NOMO-1 (cell line): ENCODE data around the gene SLC35F3.
"Not testable (repeated sequence)": the region's sequence is repeated elsewhere in the genome, so short reads cannot be mapped to it uniquely, and the experiment has no call there.

Source experiments
- DNase-seq, 2 experiments: peaks; one replicate each; lab custom pipeline; 2025; ENCODE audit not compliant: unreplicated experiment in 2 of 2; lab: John Stamatoyannopoulos, UW

Gene SLC35F3

GRCh38 chr1:234277161-234277868 lies 372.8 kb downstream of the SLC35F3 start:
- no peak for DNase-seq

DNA sequence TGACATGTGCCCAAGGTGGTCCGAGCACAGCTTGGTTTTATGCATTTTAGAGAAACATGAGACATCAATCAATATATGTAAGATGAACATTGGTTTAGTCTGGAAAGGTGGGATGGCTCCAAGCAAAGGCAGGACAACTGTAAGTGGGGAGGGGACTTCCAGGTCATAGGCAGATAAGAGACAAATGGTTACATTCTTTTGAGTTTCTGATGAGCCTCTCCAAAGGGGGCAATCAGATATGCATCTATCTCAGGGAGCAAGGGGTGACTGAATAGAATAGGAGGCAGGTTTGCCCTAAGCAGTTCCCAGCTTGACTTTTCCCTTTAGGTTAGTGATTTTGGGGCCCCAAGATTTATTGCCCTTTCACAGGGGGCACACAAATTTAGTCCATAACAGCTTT lies 374.5 kb downstream of the SLC35F3 start:
- no peak for DNase-seq

DNA sequence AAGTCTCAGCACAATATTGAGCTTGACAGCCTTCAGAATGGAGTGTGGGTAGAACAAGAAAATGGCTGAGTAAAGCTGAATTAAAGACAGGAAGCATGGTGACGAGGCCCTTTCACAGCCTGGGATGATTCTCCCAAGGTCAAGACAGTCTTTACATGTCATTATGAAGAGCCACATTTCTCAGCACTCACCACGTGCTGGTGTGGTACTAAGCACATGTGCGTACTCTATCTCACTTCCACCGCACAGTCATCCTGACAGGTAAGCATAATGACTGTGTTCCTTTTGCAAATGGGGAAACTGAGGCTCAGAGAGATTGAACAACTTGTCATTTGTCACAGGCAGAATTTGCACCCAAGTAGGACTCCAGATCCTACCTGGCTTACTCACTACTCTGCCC lies 376.0 kb downstream of the SLC35F3 start:
- no peak for DNase-seq

GRCh38 chr1:234281826-234282489 lies 377.5 kb downstream of the SLC35F3 start:
- no peak for DNase-seq

- no peak for DNase-seq
Measured at GRCh38 chr1:234286206-234286605, 381.7 kb downstream of the SLC35F3 start.

- DNase-seq: no peak
Measured at GRCh38 chr1:234288946-234289345, 384.5 kb downstream of the SLC35F3 start.

- DNase-seq: no peak
Measured at GRCh38 chr1:234289538-234290305, 385.2 kb downstream of the SLC35F3 start.

DNA sequence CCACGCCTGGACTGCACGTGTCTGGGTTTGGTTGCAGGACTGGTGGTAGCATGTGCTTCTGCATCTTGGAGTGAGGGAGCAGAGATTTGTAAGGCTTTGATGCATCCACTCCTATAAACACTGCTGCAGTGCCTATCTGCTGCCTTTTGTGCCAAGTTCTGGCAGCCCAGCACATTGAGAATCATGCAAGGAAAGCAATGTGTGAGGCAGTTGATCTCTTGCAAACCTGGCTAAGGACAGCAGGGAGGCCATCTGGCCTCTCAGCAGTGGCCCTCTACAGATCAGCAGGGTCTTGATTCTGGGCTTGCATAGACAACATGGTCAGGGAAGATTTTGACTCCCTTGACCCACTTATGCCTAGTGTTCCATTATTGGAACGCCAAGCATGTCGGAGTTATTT lies 387.5 kb downstream of the SLC35F3 start:
- DNase-seq: no peak

DNA sequence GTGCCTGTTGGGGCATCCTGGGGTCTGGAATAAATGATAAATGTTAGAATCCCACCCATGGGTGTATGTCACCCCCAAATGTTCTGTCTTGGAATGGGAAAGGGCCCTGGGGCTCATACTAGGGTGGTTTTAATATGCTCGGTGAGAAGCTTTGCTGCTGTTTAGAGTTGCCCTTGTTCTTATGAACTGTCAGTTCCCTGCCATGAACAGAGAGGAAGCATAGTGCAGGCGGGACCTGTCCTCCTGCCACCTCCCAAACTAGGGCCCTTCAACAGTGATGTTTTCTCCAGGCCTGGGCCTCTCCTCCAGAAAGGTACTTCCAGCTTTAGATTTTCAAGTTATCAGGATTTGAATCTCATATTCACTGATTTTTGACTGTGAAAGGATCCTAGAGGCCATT lies 388.1 kb downstream of the SLC35F3 start:
- no peak for DNase-seq

DNA sequence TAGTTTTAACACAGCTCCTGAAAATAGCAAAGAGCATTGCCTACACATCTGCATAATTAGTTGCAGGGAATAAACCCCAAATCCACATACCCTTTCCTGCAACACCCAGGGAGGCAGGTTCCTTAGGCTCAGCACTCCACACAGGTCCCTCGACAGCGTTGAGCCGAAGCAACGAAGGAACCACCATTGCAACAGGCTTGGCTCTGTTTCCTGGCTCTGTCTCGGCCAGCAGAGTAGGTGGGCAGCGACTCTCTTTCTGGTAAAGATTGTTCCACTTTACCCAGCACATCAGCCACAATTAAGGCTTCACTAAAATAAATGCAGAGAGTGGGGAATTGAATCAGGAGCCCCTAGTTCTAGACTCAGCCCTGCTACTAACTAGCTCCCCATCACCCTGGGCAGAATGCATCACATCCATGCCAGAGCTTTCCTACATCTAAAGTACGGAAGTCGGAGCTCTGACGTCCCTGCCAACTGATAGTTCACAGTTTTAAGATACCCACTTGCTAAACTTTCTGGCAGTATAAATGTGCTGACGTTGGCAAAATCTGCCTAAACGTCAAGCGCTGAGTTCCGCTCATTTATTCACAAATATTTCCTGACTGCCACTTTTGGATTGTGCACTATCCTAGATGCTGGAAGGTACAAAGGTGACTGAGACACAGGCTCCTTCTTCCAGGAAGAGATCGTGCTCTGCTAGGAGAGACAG lies 389.8 kb downstream of the SLC35F3 start:
- no peak for DNase-seq

DNA sequence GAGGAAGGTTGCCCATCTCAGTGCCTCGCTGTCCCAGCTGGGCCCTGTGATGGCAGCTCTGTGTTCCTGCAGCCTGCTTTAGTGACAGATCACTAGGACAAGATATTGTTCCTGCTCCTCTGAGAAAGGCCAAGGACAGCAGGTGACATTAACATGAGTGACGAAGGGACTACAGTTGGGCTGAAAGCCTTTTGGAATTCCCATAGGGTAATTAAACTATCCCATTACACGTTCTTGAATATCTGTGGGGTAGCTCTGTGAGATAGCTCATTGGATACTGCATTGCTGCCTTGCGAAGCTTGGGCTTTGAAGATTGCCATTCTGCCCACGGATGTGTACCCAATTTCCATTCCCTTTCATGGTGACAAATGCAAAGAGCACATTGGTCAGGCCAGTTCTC lies 390.6 kb downstream of the SLC35F3 start:
- no peak for DNase-seq

DNA sequence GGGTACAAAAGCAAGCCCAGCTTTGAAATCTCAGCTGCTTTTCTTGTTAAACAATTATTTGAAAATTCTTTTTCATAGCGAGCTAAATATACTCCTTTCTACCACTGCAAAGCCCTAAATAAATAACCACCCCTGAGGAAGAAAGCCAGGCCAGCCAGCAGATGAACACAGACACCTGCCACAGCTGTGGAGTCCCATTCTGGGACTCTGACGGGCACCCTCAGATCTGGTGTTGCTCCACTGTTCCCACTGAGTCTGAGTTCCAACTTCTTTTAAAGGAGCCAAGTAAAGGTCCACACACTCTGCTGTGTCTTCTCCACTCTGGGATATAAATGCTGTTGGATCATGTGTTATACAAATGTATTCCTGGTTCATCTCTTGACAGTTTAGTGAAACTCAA lies 391.1 kb downstream of the SLC35F3 start:
- DNase-seq: no peak

DNA sequence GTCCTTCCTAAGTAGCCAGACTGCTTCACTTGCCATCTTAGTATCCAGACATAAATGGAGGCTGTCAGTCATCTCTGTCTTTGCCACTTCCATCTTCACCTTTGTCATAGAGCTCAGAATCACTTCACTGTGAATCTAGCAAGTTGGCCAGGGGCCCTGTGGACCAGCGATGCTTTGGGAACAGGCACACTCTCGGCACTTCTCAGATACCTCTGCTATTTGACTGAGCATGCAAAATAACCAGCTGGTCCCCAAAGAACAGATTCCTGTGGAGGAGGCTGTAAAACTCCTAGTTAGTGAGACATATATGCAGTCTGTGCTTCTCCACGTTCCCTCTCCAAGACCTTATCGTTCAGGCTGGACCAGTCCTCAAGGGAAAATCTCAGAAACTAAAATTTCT lies 392.0 kb downstream of the SLC35F3 start:
- DNase-seq: no peak

DNA sequence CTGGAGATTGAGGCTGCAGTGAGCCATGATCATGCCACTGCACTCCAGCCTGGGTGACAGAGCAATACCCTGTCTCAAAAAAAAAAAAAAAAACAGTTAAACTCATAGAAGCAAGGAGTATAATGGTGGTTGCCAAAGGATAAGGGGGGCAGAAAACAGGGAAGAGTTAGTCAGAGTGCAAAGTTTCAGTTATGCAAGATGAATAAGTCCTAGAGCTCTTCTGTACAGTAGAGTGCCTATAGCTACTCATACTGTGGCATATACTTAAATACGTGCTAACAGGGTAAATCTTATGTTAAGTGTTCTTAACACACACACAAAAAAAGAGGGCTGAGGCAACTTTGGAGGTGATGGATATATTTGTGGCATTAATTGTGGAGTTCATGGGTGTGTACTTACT lies 393.2 kb downstream of the SLC35F3 start:
- no peak for DNase-seq

DNA sequence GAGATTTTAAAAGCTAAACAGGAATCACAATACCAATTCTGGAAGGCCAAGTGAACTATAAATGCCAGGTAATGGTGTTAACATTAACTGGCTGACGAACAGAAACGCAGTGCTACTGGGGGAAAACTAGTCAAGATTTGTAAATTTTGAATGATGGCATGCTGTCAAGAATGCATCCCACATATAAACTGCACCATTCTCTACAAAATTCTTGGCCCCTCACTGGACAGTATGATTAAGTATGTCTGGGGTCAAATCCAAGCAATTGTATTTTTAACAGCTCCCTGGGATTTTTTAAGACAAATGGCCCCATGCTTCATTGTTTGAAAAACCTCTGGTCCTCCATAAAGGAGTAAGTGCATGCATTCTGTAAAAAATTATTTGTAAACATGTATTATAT lies 395.6 kb downstream of the SLC35F3 start:
- DNase-seq: no peak

DNA sequence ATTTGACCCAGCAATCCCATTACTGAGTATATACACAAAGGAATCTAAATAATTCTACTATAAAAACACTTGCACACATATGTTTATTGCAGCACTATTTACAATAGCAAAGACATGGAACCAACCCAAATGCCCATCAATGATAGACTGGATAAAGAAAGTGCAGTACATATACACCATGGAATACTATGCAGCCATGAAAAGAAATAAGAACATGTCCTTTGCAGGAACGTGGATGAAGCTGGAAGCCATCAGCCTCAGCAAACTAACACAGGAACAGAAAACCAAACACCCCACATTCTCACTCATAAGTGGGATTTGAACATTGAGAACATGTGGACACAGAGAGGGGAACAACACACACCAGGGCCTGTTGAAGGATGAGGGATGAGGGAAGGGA lies 397.2 kb downstream of the SLC35F3 start:
- not testable (repeated sequence) for DNase-seq

GRCh38 chr1:234302354-234302962 lies 398.0 kb downstream of the SLC35F3 start:
- DNase-seq: peak; percentile 82 to 83

DNA sequence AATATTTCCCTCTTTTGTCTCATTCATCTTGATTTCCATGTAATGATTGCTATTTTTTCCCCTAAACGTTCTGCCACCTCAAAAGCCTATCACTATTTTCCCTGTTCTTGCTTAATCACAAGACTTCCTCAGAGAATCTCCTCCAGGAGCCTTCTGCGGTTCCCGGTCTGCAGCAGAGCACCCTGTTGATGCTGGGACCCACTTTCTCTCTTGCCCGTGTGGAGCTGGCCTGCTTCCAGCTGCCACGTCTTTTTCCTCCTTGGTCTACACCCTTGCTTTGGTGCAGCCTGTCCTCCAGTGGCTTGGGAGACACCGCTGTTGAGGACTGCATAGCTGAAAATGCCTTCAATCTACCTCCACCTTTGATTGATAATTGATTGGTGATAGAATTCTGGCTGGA lies 398.8 kb downstream of the SLC35F3 start:
- DNase-seq: no peak

- DNase-seq: no peak
Measured at GRCh38 chr1:234307726-234308125, 403.2 kb downstream of the SLC35F3 start.

- no peak for DNase-seq
Measured at GRCh38 chr1:234309243-234309597, 404.7 kb downstream of the SLC35F3 start.
